WTC11 (cell line): ENCODE measurements around the gene SLC35D1. TPM values are rescaled to one million over a fixed set of nuclear protein-coding genes. Genes with fewer than 3 reads are reported as not detected.

Experiments
- AFF4 ChIP-seq: sonication (generic); formaldehyde crosslinking; IDR thresholded peaks from 2 replicates; pipeline ENCODE4 v1.8.1; 2023; ENCODE audit warnings: mild to moderate bottlenecking, missing genetic modification reagents, borderline replicate concordance
- ARID4B ChIP-seq: sonication (generic); formaldehyde crosslinking; IDR thresholded peaks from 2 replicates; pipeline ENCODE4 v1.8.0; 2023; ENCODE audit warnings: missing genetic modification reagents, mild to moderate bottlenecking, borderline replicate concordance
- CBFB ChIP-seq: sonication (generic); formaldehyde crosslinking; IDR thresholded peaks from 2 replicates; pipeline ENCODE4 v1.8.1; 2022; ENCODE audit warnings: mild to moderate bottlenecking, low read depth, missing genetic modification reagents
- CREB1 ChIP-seq: sonication (generic); formaldehyde crosslinking; IDR thresholded peaks from 2 replicates; pipeline ENCODE4 v1.8.0; 2023; ENCODE audit warnings: mild to moderate bottlenecking, missing genetic modification reagents
- E2F1 ChIP-seq: sonication (generic); formaldehyde crosslinking; IDR thresholded peaks from 2 replicates; pipeline ENCODE4 v1.8.0; 2022; ENCODE audit warnings: mild to moderate bottlenecking, missing genetic modification reagents
- ETV6 ChIP-seq: sonication (generic); formaldehyde crosslinking; IDR thresholded peaks from 2 replicates; pipeline ENCODE4 v1.8.1; 2022; ENCODE audit warnings: mild to moderate bottlenecking, missing genetic modification reagents
- FOXK1 ChIP-seq: sonication (generic); formaldehyde crosslinking; IDR thresholded peaks from 2 replicates; pipeline ENCODE4 v1.8.0; 2022; ENCODE audit warnings: mild to moderate bottlenecking, moderate library complexity, missing genetic modification reagents
- FOXP4 ChIP-seq: sonication (generic); formaldehyde crosslinking; IDR thresholded peaks from 2 replicates; pipeline ENCODE4 v1.8.0; 2022; ENCODE audit warnings: mild to moderate bottlenecking, missing genetic modification reagents
- HMGXB4 ChIP-seq: sonication (generic); formaldehyde crosslinking; IDR thresholded peaks from 2 replicates; pipeline ENCODE4 v1.8.1; 2023; ENCODE audit warnings: mild to moderate bottlenecking, moderate library complexity, missing genetic modification reagents
- MLX ChIP-seq: sonication (generic); formaldehyde crosslinking; IDR thresholded peaks from 2 replicates; pipeline ENCODE4 v1.8.1; 2023; ENCODE audit warnings: mild to moderate bottlenecking, missing genetic modification reagents, moderate library complexity
- SP1 ChIP-seq: sonication (generic); formaldehyde crosslinking; conservative IDR thresholded peaks from 2 replicates; pipeline ENCODE4 v1.8.1; 2022; ENCODE audit warnings: missing genetic modification reagents
- TEAD4 ChIP-seq: sonication (generic); formaldehyde crosslinking; IDR thresholded peaks from 2 replicates; pipeline ENCODE4 v1.8.0; 2022; ENCODE audit warnings: mild to moderate bottlenecking, missing genetic modification reagents
- TP53 ChIP-seq: sonication (generic); formaldehyde crosslinking; IDR thresholded peaks from 2 replicates; pipeline ENCODE4 v1.8.1; 2023; ENCODE audit warnings: mild to moderate bottlenecking, missing genetic modification reagents
- USF1 ChIP-seq: sonication (generic); formaldehyde crosslinking; IDR thresholded peaks from 2 replicates; pipeline ENCODE4 v1.8.0; 2022; ENCODE audit warnings: mild to moderate bottlenecking, missing genetic modification reagents
- ZNF219 ChIP-seq: sonication (generic); formaldehyde crosslinking; IDR thresholded peaks from 2 replicates; pipeline ENCODE4 v1.8.0; 2023; ENCODE audit warnings: missing genetic modification reagents, mild to moderate bottlenecking, borderline replicate concordance
- ZNF263 ChIP-seq: sonication (generic); formaldehyde crosslinking; IDR thresholded peaks from 2 replicates; pipeline ENCODE4 v1.8.1; 2022; ENCODE audit warnings: low read depth, mild to moderate bottlenecking, moderate library complexity, missing genetic modification reagents
- total RNA-seq: library from RNA; stranded (reverse); gene quantifications from 3 replicates; pipeline ENCODE4 v1.2.3, GENCODE V29; 2021

Gene SLC35D1
- total RNA-seq, 1 experiment from 2014 or later: 2.4 TPM

GRCh38 chr1:67053785-67054772, at the start of gene SLC35D1 (continued):
- TF ChIP-seq ARID4B (CRISPR knock-in tag): peak; percentile 80
- peak; percentile 72; the same call in 1 of the 2 replicates for TF ChIP-seq HMGXB4 (CRISPR knock-in tag)
- no peak; the same call in 1 of the 2 replicates for TF ChIP-seq FOXK1 (CRISPR knock-in tag)
- TF ChIP-seq CBFB (CRISPR knock-in tag): 0 out of 2 replicates have a peak, but pooled peaks have one; percentile 40
- no peak for TF ChIP-seq ZNF263 (CRISPR knock-in tag)
- peak; percentile 55 for TF ChIP-seq SP1 (CRISPR knock-in tag)
- 0 out of 2 replicates have a peak, but pooled peaks have one; percentile 13 for TF ChIP-seq TEAD4 (CRISPR knock-in tag)
- no peak for TF ChIP-seq E2F1
- TF ChIP-seq CREB1 (CRISPR knock-in tag): no peak
- 0 out of 2 replicates have a peak, but pooled peaks have one; percentile 54 for TF ChIP-seq ETV6 (CRISPR knock-in tag)
- no peak for TF ChIP-seq MLX
- 0 out of 2 replicates have a peak, but pooled peaks have one; percentile 21 for TF ChIP-seq ZNF219
- TF ChIP-seq FOXP4 (CRISPR knock-in tag): 0 out of 2 replicates have a peak, but pooled peaks have one; percentile 21
- TF ChIP-seq AFF4 (CRISPR knock-in tag): peak; percentile 89; the same call in 1 of the 2 replicates
- TF ChIP-seq TP53 (CRISPR knock-in tag): no peak
- peak; percentile 38; the same call in 1 of the 2 replicates for TF ChIP-seq USF1 (CRISPR knock-in tag)
